Thymus (tissue), 11 donors: ENCODE data around the gene SLC9A1. TPM values are rescaled to one million over a fixed set of nuclear protein-coding genes. Genes with fewer than 3 reads are reported as not detected.

Experiments
- DNase-seq, 9 donors: peaks; one replicate each; pipeline ENCODE4 v3.0.0-alpha.2; 2013; ENCODE audit warnings: low spot score in 9 of 9, low read depth in 6 of 9, missing footprints in 1 of 9
- H3K27ac ChIP-seq, 2 donors: one replicate each; pipeline ENCODE4 v1.5.1; 2013; ENCODE audit warnings: control low read depth in 1 of 2, low read depth in 1 of 2, low read length in 1 of 2, mild to moderate bottlenecking in 1 of 2, moderate library complexity in 1 of 2
- H3K27me3 ChIP-seq, 2 donors: one replicate each; pipeline ENCODE4 v1.5.1; 2013; ENCODE audit warnings: low read length in 1 of 2; ENCODE audit not compliant: control insufficient read depth in 2 of 2, insufficient read depth in 1 of 2
- H3K36me3 ChIP-seq, 2 donors: one replicate each; pipeline ENCODE4 v1.5.1; 2013; ENCODE audit warnings: low read length in 1 of 2, mild to moderate bottlenecking in 1 of 2, moderate library complexity in 1 of 2; ENCODE audit not compliant: control insufficient read depth in 2 of 2, insufficient read depth in 2 of 2
- H3K4me1 ChIP-seq, 2 donors: one replicate each; pipeline ENCODE4 v1.5.1; 2013; ENCODE audit warnings: low read length in 2 of 2; ENCODE audit not compliant: control insufficient read depth in 2 of 2, insufficient read depth in 2 of 2
- H3K4me3 ChIP-seq, 2 donors: one replicate each; pipeline ENCODE4 v1.5.1; 2013; ENCODE audit warnings: low read length in 2 of 2, control low read depth in 1 of 2, mild to moderate bottlenecking in 1 of 2
- H3K9me3 ChIP-seq, 2 donors: one replicate each; pipeline ENCODE4 v1.5.1; 2013; ENCODE audit warnings: low read length in 1 of 2, mild to moderate bottlenecking in 1 of 2; ENCODE audit not compliant: control insufficient read depth in 2 of 2, insufficient read depth in 1 of 2
- WGBS: extraction: QIAGEN DNeasy Blood & Tissue Kit; methylation state at CpG from one replicate; pipeline ENCODE4 v1.1.7; 2013; 5-methylcytosine and 5-hydroxymethylcytosine counted together
- polyA plus RNA-seq: library from polyadenylated mRNA; stranded (reverse); fragments of 200-250 nt; gene quantifications from one replicate; pipeline ENCODE4 v1.2.3, GENCODE V29; 2013
- total RNA-seq: library from RNA; stranded (reverse); fragments of 120-200 nt; gene quantifications from one replicate; pipeline ENCODE4 v1.2.4, GENCODE V29; 2013
- donor health status: healthy.

The SLC9A1 gene
- total and polyA plus RNA-seq, 2 donors = 1.7 to 11.1 TPM

- DNase-seq = no peak
- Histone ChIP-seq H3K9me3 (no peaks in the 10 kb centered on the region), H3K27me3 (no peaks in the 10 kb centered on the region), H3K4me1 (no peaks in the 10 kb centered on the region), H3K36me3 (no peaks in the 10 kb centered on the region), H3K4me3 (no peak overlapping the region), H3K27ac (no peak overlapping the region)
- WGBS = 94% methylated on average over 5 of the region's 5 CpGs
Measured at GRCh38 chr1:27090911-27091310, 64.0 kb downstream of the SLC9A1 start.

GRCh38 chr1:27087371-27088220 lies 67.3 kb downstream of the SLC9A1 start:
- H3K36me3 ChIP-seq = no peaks in the 10 kb centered on the region
- WGBS = 98% methylated on average over 10 of the region's 10 CpGs
- H3K4me3 ChIP-seq = no peak overlapping the region
- DNase-seq = no peak
- H3K9me3 ChIP-seq = peaks cover 0 to 4% of the 10 kb centered on the region in 2 donors
- H3K4me1 ChIP-seq = peaks cover 0 to 6% of the 10 kb centered on the region in 2 donors
- no peaks in the 10 kb centered on the region for H3K27me3 ChIP-seq
- no peak overlapping the region for H3K27ac ChIP-seq

- Histone ChIP-seq H3K27ac (no peak overlapping the region), H3K27me3 (no peaks in the 10 kb centered on the region), H3K4me3 (no peak overlapping the region), H3K4me1 (peaks cover 0 to 6% of the 10 kb centered on the region in 2 donors), H3K9me3 (peaks cover 0 to 4% of the 10 kb centered on the region in 2 donors), H3K36me3 (no peaks in the 10 kb centered on the region)
- WGBS = 97% methylated on average over 3 of the region's 3 CpGs
- DNase-seq = no peak
Measured at GRCh38 chr1:27086628-27087027, 68.3 kb downstream of the SLC9A1 start.

- H3K4me3 ChIP-seq = no peak overlapping the region
- H3K27me3 ChIP-seq = no peaks in the 10 kb centered on the region
- 88% methylated on average over 3 of the region's 3 CpGs for WGBS
- no peaks in the 10 kb centered on the region for H3K36me3 ChIP-seq
- peaks cover 0 to 4% of the 10 kb centered on the region in 2 donors for H3K9me3 ChIP-seq
- no peak for DNase-seq
- H3K27ac ChIP-seq = no peak overlapping the region
- peaks cover 0 to 6% of the 10 kb centered on the region in 2 donors for H3K4me1 ChIP-seq
Measured at GRCh38 chr1:27086026-27086425, 68.9 kb downstream of the SLC9A1 start.

GRCh38 chr1:27084107-27084506 lies 70.8 kb downstream of the SLC9A1 start:
- no peaks in the 10 kb centered on the region for H3K36me3 ChIP-seq
- H3K9me3 ChIP-seq = peaks cover 0 to 4% of the 10 kb centered on the region in 2 donors
- H3K4me3 ChIP-seq = no peak overlapping the region
- peaks cover 0 to 6% of the 10 kb centered on the region in 2 donors for H3K4me1 ChIP-seq
- H3K27me3 ChIP-seq = no peaks in the 10 kb centered on the region
- H3K27ac ChIP-seq = no peak overlapping the region
- 91% methylated on average over 4 of the region's 4 CpGs for WGBS
- no peak for DNase-seq

GRCh38 chr1:27077968-27078367 lies 77.0 kb downstream of the SLC9A1 start:
- H3K27ac ChIP-seq = no peak overlapping the region
- DNase-seq = no peak
- H3K9me3 ChIP-seq = no peaks in the 10 kb centered on the region
- H3K4me3 ChIP-seq = no peak overlapping the region
- H3K36me3 ChIP-seq = no peaks in the 10 kb centered on the region
- no peaks in the 10 kb centered on the region for H3K4me1 ChIP-seq
- H3K27me3 ChIP-seq = no peaks in the 10 kb centered on the region
- 85% methylated on average over 5 of the region's 7 CpGs for WGBS

GRCh38 chr1:27076803-27077202 lies 78.1 kb downstream of the SLC9A1 start:
- H3K27me3 ChIP-seq = no peaks in the 10 kb centered on the region
- DNase-seq = no peak
- no peak overlapping the region for H3K27ac ChIP-seq
- H3K36me3 ChIP-seq = no peaks in the 10 kb centered on the region
- no peaks in the 10 kb centered on the region for H3K9me3 ChIP-seq
- no peaks in the 10 kb centered on the region for H3K4me1 ChIP-seq
- WGBS = 94% methylated on average over 2 of the region's 2 CpGs
- H3K4me3 ChIP-seq = no peak overlapping the region

GRCh38 chr1:27074175-27074780 lies 80.6 kb downstream of the SLC9A1 start:
- Histone ChIP-seq H3K27ac (no peak overlapping the region), H3K4me3 (no peak overlapping the region), H3K4me1 (peaks cover 0 to 16% of the 10 kb centered on the region in 2 donors), H3K36me3 (no peaks in the 10 kb centered on the region), H3K27me3 (no peaks in the 10 kb centered on the region), H3K9me3 (no peaks in the 10 kb centered on the region)
- WGBS = 59% methylated on average over 3 of the region's 3 CpGs
- no peak for DNase-seq

GRCh38 chr1:27071049-27071416 lies 83.9 kb downstream of the SLC9A1 start:
- H3K4me1 ChIP-seq = peaks cover 0 to 16% of the 10 kb centered on the region in 2 donors
- no peak for DNase-seq
- 86% methylated on average over 8 of the region's 8 CpGs for WGBS

More at GRCh38 chr1:27071049-27071416, 83.9 kb downstream of the SLC9A1 start:
- H3K4me3 ChIP-seq = no peak overlapping the region
- H3K36me3 ChIP-seq = no peaks in the 10 kb centered on the region
- no peak overlapping the region for H3K27ac ChIP-seq
- H3K9me3 ChIP-seq = no peaks in the 10 kb centered on the region
- H3K27me3 ChIP-seq = no peaks in the 10 kb centered on the region
